Progenitor cell of endocrine pancreas (in vitro differentiated cells): ENCODE results near the gene UPB1. TPM values are rescaled to one million over a fixed set of nuclear protein-coding genes. Genes with fewer than 3 reads are reported as not detected.

Experiments
- DNase-seq: peaks from one replicate; pipeline ENCODE4 v3.0.0; 2021; ENCODE audit warnings: low spot score; ENCODE audit not compliant: unreplicated experiment
- H3K27ac Mint-ChIP-seq: 2 replicates; pipeline ENCODE4 v1.8.0; 2021; ENCODE audit warnings: mild to moderate bottlenecking, moderate library complexity, mixed read lengths
- H3K27me3 Mint-ChIP-seq: 2 replicates; pipeline ENCODE4 v1.8.0; 2021; ENCODE audit warnings: mixed read lengths
- H3K36me3 Mint-ChIP-seq: 2 replicates; pipeline ENCODE4 v1.8.0; 2022; ENCODE audit warnings: mixed read lengths; ENCODE audit not compliant: insufficient read depth
- H3K4me1 Mint-ChIP-seq: 2 replicates; pipeline ENCODE4 v1.8.0; 2021; ENCODE audit warnings: low read depth, mixed read lengths
- H3K4me3 Mint-ChIP-seq: 2 replicates; pipeline ENCODE4 v1.8.0; 2021; ENCODE audit warnings: low read depth, mild to moderate bottlenecking, moderate library complexity, mixed read lengths
- H3K9me3 Mint-ChIP-seq: 2 replicates; pipeline ENCODE4 v1.8.0; 2021; ENCODE audit warnings: low read depth, mixed read lengths
- total RNA-seq: library from RNA; stranded (reverse); gene quantifications from 2 replicates; pipeline ENCODE4 v1.2.1, GENCODE V29; 2021
- TF ChIP-seq, protein P1 (sequence below): fragments of 200-600 bp; sonication (generic); IDR thresholded peaks from one replicate; pipeline ENCODE4 v1.5.0; 2021; ENCODE audit warnings: antibody characterized with exemption, mild to moderate bottlenecking; ENCODE audit not compliant: unreplicated experiment

The UPB1 gene
- total RNA-seq, 1 donor from 2014 or later = 0.50 TPM

DNA sequence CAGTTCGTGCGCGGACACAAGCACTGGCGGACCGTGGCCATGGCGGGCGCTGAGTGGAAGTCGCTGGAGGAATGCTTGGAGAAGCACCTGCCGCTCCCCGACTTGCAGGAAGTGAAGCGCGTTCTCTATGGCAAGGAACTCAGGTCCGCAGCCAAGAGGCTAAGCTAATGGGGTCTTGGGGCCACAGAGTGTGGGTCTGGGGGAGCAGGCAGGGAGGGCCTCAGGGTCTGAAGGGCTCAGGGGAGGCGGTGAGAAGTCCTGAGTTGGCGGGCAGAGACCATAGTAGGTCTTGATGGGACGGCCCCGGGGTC lies 188 bp downstream of the UPB1 start:
- Mint-ChIP-seq H3K4me3 (no peak overlapping the region), H3K4me1 (peaks cover 26% of the 10 kb centered on the region)

DNA sequence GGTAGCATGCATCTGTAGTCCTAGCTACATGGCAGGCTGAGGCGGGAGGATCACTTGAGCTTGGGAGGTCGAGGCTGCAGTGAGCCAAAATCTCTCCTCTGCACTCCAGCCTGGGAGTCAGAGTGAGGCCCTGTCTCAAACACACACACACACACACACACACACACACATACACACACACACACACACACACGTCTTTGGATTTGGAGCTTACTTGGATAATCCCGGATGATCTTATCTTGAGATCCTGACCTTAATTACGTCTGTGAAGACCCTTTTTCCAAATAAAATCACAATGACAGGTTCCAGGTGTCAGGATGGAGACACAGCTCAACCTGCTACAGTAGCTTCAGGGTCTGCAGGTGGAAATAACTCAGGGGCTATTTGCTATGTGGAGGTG lies 1.1 kb downstream of the UPB1 start:
- peaks cover 65% of the 10 kb centered on the region for H3K27me3 Mint-ChIP-seq
- peaks cover 3% of the 10 kb centered on the region for H3K36me3 Mint-ChIP-seq
- H3K4me1 Mint-ChIP-seq = peaks cover 34% of the 10 kb centered on the region
- DNase-seq = no peak
- H3K4me3 Mint-ChIP-seq = no peak overlapping the region
- no peak overlapping the region for H3K27ac Mint-ChIP-seq
- TF ChIP-seq, protein P1, sequence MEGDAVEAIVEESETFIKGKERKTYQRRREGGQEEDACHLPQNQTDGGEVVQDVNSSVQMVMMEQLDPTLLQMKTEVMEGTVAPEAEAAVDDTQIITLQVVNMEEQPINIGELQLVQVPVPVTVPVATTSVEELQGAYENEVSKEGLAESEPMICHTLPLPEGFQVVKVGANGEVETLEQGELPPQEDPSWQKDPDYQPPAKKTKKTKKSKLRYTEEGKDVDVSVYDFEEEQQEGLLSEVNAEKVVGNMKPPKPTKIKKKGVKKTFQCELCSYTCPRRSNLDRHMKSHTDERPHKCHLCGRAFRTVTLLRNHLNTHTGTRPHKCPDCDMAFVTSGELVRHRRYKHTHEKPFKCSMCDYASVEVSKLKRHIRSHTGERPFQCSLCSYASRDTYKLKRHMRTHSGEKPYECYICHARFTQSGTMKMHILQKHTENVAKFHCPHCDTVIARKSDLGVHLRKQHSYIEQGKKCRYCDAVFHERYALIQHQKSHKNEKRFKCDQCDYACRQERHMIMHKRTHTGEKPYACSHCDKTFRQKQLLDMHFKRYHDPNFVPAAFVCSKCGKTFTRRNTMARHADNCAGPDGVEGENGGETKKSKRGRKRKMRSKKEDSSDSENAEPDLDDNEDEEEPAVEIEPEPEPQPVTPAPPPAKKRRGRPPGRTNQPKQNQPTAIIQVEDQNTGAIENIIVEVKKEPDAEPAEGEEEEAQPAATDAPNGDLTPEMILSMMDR = no peak
- H3K9me3 Mint-ChIP-seq = peaks cover 4% of the 10 kb centered on the region

More for the DNA sequence above, 188 bp downstream of the UPB1 start:
- H3K27ac Mint-ChIP-seq = no peak overlapping the region
- H3K36me3 Mint-ChIP-seq = peaks cover 3% of the 10 kb centered on the region
- TF ChIP-seq, protein P1 = no peak
- H3K9me3 Mint-ChIP-seq = peaks cover 4% of the 10 kb centered on the region
- no peak for DNase-seq
- H3K27me3 Mint-ChIP-seq = peaks cover 60% of the 10 kb centered on the region

DNA sequence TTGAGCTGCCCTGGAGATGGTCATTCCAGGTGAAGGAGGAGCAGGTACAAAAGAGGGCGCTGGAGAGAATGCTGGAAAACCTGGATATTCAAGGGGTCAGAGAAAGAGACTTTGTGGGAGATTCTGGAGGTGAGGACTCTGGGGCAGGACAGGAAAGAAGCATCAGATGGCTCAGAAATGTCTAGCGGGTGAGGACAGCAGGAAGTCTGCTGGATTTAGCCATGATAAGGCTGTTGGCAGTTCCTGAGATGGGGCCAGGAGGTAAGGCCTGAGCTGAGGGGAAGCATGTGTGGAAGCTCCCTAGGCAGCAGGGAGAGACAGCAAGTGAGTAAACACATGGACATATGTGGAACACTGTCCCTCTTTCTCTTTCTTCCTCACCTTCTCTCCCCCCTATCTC lies 1.5 kb downstream of the UPB1 start:
- TF ChIP-seq, protein P1 = no peak
- no peak for DNase-seq
- Mint-ChIP-seq H3K36me3 (peaks cover 3% of the 10 kb centered on the region), H3K4me3 (peak overlapping the region; percentile 7), H3K4me1 (peaks cover 38% of the 10 kb centered on the region), H3K9me3 (peaks cover 4% of the 10 kb centered on the region), H3K27ac (no peak overlapping the region), H3K27me3 (peaks cover 68% of the 10 kb centered on the region)

DNA sequence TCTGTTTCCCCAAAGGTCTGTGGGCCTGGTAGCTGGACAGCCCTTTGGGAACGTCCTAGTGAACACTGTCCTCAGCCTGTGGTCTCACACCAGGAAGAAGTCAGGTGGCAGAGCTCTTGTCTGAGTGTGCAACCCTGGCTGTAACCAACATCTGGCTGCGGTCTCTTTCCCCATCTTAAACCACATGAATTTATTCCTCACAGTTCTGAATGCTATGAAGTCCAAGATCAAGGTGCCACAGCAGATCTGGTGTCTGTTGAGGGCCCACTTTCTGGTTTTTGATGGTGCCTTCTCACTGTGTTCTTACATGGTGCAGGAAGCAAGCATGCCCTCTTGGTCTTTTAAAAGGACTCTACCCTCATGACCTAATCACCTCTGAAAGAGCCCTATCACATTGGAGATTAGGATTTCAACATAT lies 2.7 kb downstream of the UPB1 start:
- no peak overlapping the region for H3K4me3 Mint-ChIP-seq
- peaks cover 68% of the 10 kb centered on the region for H3K27me3 Mint-ChIP-seq
- no peaks in the 10 kb centered on the region for H3K36me3 Mint-ChIP-seq
- TF ChIP-seq, protein P1 = no peak
- H3K27ac Mint-ChIP-seq = no peak overlapping the region
- DNase-seq = no peak
- H3K4me1 Mint-ChIP-seq = peaks cover 34% of the 10 kb centered on the region
- H3K9me3 Mint-ChIP-seq = no peaks in the 10 kb centered on the region

DNA sequence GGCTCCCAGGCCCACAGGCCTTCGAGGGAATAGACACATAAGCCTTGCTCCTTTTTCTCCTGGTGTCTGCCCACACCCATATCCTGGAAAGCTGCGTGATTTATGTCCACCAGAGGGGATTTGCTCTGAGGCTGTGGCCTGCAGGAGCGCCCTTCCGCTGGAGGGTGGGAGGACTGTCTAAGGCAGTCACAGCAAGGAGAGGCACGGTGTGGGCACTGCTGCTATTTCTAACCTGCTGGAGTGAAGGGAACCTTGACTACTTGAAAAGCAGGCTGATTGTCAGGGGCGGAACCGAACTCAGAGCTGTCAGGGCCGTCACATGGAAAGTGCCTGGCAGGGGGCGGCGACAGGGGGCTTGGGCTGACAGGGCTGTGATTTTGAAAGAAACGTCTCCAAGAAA lies 3.7 kb downstream of the UPB1 start:
- TF ChIP-seq, protein P1 = no peak
- Mint-ChIP-seq H3K27me3 (peaks cover 69% of the 10 kb centered on the region), H3K4me3 (no peak overlapping the region), H3K9me3 (no peaks in the 10 kb centered on the region), H3K36me3 (no peaks in the 10 kb centered on the region), H3K27ac (no peak overlapping the region), H3K4me1 (peaks cover 31% of the 10 kb centered on the region)
- no peak for DNase-seq
